GM10266 (cell line): ENCODE measurements around the gene NEURL3.

Source experiments
- DNase-seq: peaks from one replicate; pipeline ENCODE4 v3.0.0; 2012; ENCODE audit errors: extremely low spot score
- CTCF ChIP-seq: IDR thresholded peaks from 2 replicates; pipeline ENCODE4 v1.5.1; 2012; ENCODE audit warnings: mild to moderate bottlenecking, low read depth; ENCODE audit not compliant: control insufficient read depth, insufficient read depth; ENCODE audit errors: missing control alignments

The NEURL3 gene

DNA sequence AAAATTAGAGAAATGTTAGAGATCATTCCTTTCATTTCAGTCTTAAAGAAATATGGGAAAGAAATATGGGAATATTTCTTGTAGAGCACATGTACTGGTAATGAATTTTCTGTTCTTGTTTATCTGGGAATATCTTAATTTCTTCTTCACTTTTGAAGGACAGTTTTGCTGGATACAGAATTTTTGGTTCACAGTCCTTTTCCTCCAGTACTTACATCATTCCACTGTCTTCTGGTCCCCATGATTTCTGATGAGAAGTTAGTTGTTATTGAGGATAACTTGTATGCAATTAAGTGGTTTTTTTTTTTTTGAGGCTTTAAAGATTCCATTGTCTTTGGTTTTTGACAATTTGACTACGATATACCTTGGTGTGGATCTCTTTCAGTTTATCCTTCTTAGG lies 11.0 kb downstream of the NEURL3 start:
- TF ChIP-seq CTCF, result no peak
- no peak for DNase-seq

DNA sequence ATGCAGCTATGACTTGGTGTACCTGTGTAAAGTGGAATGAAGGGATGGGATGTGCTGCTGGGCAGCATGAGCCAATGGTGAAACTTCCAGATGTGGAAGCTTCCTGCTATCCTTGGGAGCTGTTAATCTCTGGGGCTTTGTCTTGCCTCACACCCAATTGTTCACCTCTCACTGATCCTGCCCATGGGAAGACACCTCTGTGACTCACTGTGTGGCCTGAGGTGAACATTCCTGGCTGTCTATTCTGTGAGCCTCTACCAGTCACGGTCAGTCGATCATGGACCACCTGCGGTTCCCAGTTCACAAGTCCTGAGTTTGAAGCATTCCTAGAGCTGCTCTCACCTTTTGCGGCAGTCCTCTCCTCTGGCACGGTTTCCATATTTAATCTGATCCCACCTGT lies 12.1 kb downstream of the NEURL3 start:
- TF ChIP-seq CTCF, result no peak
- no peak for DNase-seq

DNA sequence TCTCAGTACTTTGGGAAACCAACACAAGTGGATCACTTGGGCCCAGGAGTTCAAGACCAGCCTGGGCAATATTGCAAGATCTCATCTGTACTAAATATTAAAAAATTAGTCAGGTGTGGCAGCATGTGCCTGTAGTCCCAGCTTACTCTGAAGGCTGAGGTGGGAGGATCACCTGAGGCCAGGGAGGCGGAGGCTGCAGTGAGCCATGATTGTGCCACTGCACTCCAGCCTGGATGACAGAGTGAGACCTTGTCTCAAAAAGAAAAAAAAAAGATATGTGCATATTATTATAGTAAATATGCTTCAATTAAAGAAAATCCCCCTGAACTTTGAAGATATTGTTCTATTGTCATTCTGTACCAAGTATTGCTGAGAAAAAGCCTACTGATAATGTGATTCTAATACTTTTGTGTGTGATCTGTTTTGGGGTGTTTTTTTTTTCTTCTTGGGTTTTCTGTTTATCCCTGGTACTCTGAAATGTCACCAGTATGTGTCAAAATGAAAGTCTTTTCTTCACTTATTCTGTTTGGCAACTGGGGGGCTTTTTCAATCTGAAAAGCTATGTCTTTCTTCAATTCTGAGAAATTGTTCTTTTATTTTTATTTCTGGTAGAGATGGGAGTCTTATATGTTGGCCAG lies 13.2 kb downstream of the NEURL3 start:
- no peak for TF ChIP-seq CTCF
- no peak for DNase-seq

DNA sequence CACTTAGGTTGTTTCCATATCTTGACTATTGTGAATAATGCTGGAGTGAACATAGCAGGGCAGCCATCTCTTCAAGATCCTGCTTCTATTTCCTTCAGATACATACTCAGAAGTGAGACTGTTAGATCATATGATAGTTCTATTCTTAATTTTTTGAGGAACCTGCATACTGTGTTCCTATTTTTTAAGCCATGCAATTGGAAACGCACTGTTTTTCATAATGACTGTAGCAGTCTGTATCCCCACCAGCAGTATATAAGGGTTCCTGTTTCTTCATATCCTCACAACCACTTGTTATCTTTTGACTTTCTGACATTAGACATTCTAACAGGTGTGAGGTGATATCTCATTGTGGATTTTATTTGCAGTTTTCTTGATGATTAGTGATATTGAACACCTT lies 15.5 kb downstream of the NEURL3 start:
- DNase-seq, result no peak
- no peak for TF ChIP-seq CTCF

GRCh38 chr2:96489261-96489660 lies 15.9 kb downstream of the NEURL3 start:
- DNase-seq, result no peak
- TF ChIP-seq CTCF, result no peak

GRCh38 chr2:96486696-96487095 lies 18.5 kb downstream of the NEURL3 start:
- no peak for TF ChIP-seq CTCF
- DNase-seq, result no peak

GRCh38 chr2:96485751-96486651 lies 19.2 kb downstream of the NEURL3 start:
- no peak for TF ChIP-seq CTCF
- peak; percentile 88 for DNase-seq
